Smooth muscle cell (in vitro differentiated cells): ENCODE measurements around the gene PLD3. TPM values are rescaled to one million over a fixed set of nuclear protein-coding genes. Genes with fewer than 3 reads are reported as not detected.

ENCODE experiments used
- DNase-seq: peaks from one replicate; lab custom pipeline; 2025; ENCODE audit not compliant: unreplicated experiment; lab: John Stamatoyannopoulos, UW
- H2AFZ ChIP-seq: fragments of 200-600 bp; sonication (generic); 2 replicates; pipeline ENCODE4 v1.6.0; 2016; ENCODE audit warnings: antibody characterized with exemption, low read depth, mild to moderate bottlenecking
- H3F3A ChIP-seq: fragments of 200-600 bp; sonication (generic); 2 replicates; pipeline ENCODE4 v1.6.0; 2017; ENCODE audit warnings: antibody characterized with exemption, low read depth
- H3K27ac ChIP-seq: fragments of 200-600 bp; sonication (generic); 2 replicates; pipeline ENCODE4 v1.5.1; 2016; ENCODE audit warnings: low read depth, mild to moderate bottlenecking
- H3K27me3 ChIP-seq: fragments of 200-600 bp; sonication (generic); 2 replicates; pipeline ENCODE4 v1.6.1; 2016; ENCODE audit warnings: low read depth, mild to moderate bottlenecking
- H3K36me3 ChIP-seq: fragments of 200-600 bp; sonication (generic); 2 replicates; pipeline ENCODE4 v1.5.1; 2016; ENCODE audit warnings: low read depth
- H3K4me1 ChIP-seq: fragments of 200-600 bp; sonication (generic); 2 replicates; pipeline ENCODE4 v1.5.1; 2016; ENCODE audit warnings: low read depth
- H3K4me2 ChIP-seq: fragments of 200-600 bp; sonication (generic); 2 replicates; pipeline ENCODE4 v1.6.0; 2016; ENCODE audit warnings: mild to moderate bottlenecking
- H3K4me3 ChIP-seq: fragments of 200-600 bp; sonication (generic); 2 replicates; pipeline ENCODE4 v1.5.1; 2016; ENCODE audit warnings: mild to moderate bottlenecking
- H3K79me2 ChIP-seq: fragments of 200-600 bp; sonication (generic); 2 replicates; pipeline ENCODE4 v1.6.0; 2016; ENCODE audit warnings: low read depth, mild to moderate bottlenecking
- H3K9ac ChIP-seq: fragments of 200-600 bp; sonication (generic); 2 replicates; pipeline ENCODE4 v1.6.0; 2016; ENCODE audit warnings: low read depth
- H3K9me3 ChIP-seq: fragments of 200-600 bp; sonication (generic); replicated peaks from 2 replicates; pipeline ENCODE4 v1.5.1; 2016; ENCODE audit warnings: low read depth
- H4K20me1 ChIP-seq: fragments of 200-600 bp; sonication (generic); 2 replicates; pipeline ENCODE4 v1.6.0; 2016; ENCODE audit warnings: low read depth
- WGBS: methylation state at CpG from one replicate; pipeline ENCODE4 v1.1.7; 2016; ENCODE audit warnings: low lambda C conversion rate; 5-methylcytosine and 5-hydroxymethylcytosine counted together
- polyA plus RNA-seq: library from polyadenylated mRNA; unstranded; fragments of >200 nt; fragmentation: Nextera tagmentation; extraction: Ambion mirVana; gene quantifications from 2 replicates; pipeline ENCODE4 v1.2.1, GENCODE V29; 2016
- total RNA-seq: library from RNA; depleted of rRNA; stranded (reverse); fragments of >200 nt; gene quantifications from 2 replicates; pipeline ENCODE4 v1.2.3, GENCODE V29; 2014
- TF ChIP-seq, protein P1 (sequence below): fragments of 200-600 bp; sonication (generic); IDR thresholded peaks from 2 replicates; pipeline ENCODE4 v1.5.1; 2017; ENCODE audit warnings: borderline replicate concordance, mild to moderate bottlenecking, antibody characterized with exemption; ENCODE audit not compliant: insufficient read depth, poor library complexity, severe bottlenecking

Gene PLD3
- total and polyA plus RNA-seq, 2 experiments from 2014 or later = 716 to 1,023 TPM

DNA sequence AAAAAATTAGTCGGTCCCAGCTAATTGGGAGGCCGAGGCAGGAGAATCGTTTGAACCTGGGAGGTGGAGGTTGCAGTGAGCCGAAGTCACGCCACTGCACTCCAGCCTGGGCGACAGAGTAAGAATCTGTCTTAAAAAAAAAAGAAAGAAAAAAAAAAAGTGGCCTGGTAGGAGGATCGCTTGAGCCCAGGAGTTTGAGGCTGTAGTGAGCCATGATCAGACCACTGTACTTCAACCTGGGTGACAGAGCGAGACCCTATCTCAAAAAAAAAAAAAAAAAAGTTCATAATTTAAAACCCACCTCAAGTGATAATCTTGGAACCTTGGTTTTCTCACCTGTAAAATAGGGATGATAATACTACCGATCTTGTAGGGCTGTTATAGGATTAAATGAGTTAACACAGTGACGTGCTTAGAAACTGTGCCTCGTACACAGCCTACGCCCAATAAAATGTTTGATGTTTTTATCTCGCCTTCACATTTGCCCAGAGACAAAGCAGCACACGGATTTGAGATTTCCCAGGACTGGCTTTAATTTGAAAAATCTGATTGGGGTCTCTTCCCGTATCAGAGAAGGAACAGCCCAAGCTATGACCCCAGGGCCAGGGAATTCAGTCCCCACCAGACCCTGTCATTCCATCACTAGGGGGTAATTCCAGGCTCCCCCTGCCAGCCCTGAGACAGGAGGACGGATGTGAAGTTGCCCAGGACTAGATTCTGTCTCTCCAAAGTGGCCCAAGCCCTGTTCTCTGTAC is 73.7 kb downstream of the PLD3 start:
- Histone ChIP-seq H3K9me3 (no peaks in the 10 kb centered on the region), H4K20me1 (peaks cover 29% of the 10 kb centered on the region), H3K4me3 (peak overlapping the region; percentile 63), H3K27me3 (no peaks in the 10 kb centered on the region), H3K79me2 (peaks cover 39% of the 10 kb centered on the region), H3K4me2 (peak overlapping the region; percentile 100), H3K9ac (peak overlapping the region; percentile 73), H2AFZ (no peak overlapping the region), H3F3A (peaks cover 19% of the 10 kb centered on the region), H3K27ac (peak overlapping the region; percentile 97), H3K4me1 (peaks cover 23% of the 10 kb centered on the region), H3K36me3 (no peaks in the 10 kb centered on the region)
- 66% methylated on average over 16 of the region's 16 CpGs for WGBS
- no peak for DNase-seq
- TF ChIP-seq, protein P1, sequence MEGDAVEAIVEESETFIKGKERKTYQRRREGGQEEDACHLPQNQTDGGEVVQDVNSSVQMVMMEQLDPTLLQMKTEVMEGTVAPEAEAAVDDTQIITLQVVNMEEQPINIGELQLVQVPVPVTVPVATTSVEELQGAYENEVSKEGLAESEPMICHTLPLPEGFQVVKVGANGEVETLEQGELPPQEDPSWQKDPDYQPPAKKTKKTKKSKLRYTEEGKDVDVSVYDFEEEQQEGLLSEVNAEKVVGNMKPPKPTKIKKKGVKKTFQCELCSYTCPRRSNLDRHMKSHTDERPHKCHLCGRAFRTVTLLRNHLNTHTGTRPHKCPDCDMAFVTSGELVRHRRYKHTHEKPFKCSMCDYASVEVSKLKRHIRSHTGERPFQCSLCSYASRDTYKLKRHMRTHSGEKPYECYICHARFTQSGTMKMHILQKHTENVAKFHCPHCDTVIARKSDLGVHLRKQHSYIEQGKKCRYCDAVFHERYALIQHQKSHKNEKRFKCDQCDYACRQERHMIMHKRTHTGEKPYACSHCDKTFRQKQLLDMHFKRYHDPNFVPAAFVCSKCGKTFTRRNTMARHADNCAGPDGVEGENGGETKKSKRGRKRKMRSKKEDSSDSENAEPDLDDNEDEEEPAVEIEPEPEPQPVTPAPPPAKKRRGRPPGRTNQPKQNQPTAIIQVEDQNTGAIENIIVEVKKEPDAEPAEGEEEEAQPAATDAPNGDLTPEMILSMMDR = no peak

DNA sequence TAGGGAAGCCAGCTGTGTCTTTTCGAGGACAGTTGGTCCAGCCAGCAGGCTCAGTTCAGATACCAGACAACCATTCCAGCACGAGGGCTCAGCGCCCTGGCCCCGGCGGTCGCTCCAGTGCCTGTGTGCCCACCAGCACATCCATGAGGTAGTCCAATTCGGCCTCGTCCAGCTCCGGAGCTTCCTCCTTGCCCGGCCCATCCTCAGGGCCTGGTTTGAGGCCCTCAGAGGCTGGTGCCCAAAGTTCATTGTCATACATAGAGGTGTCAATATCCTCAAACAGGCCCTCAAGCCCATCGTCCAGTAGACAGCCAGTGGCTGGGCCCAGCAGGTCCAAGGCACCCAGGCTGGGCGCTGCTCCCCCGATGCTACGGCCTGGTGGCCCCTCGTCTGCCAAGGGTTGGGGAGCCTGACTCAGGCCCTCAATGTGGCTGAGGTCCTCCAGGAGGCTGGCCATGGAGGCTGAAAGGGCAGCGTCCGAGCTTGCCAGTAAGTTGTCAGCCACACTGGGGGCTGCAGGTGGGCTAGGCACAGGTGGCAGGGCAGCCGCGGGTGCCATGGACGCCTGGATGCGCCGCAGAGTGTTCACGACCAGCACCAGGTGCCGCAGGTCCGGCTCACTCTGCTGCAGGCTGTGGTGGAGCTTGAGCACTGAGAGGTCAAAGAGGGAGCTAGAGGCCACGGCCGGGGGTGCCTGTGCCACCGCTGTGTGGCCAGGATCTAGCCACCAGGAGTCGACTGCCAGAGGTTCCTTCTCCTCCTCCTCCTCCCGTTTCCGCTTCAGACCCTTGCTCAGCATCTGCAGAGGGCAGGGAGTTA is 74.5 kb downstream of the PLD3 start:
- Histone ChIP-seq H2AFZ (no peak overlapping the region), H3F3A (peaks cover 12% of the 10 kb centered on the region), H3K4me1 (peaks cover 18% of the 10 kb centered on the region), H3K4me3 (peak overlapping the region; percentile 92), H3K4me2 (peak overlapping the region; percentile 100), H3K36me3 (no peaks in the 10 kb centered on the region), H3K79me2 (peaks cover 39% of the 10 kb centered on the region), H3K27ac (peak overlapping the region; percentile 97), H3K27me3 (no peaks in the 10 kb centered on the region), H3K9me3 (no peaks in the 10 kb centered on the region), H3K9ac (peak overlapping the region; percentile 98), H4K20me1 (peaks cover 29% of the 10 kb centered on the region)
- no peak for DNase-seq
- TF ChIP-seq, protein P1 = no peak
- 91% methylated on average over 31 of the region's 31 CpGs for WGBS

DNA sequence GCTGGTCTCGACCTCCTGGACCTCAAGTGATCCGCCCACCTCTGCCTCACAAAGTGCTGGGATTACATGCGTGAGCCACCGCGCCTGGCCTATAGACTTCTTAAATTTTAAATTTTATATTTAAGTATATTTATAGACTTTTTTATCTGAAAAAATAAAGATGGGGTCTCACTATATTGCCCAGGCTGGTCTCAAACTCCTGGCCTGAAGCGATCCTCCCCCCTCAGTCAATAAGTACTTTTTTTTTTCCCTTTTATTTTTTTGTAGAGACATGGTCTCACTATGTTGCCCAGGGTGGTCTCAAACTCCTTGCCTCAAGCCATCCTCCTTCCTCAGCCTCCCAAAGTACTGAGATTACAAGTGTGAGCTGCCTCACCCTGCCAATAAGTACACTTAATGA is 75.4 kb downstream of the PLD3 start:
- no peaks in the 10 kb centered on the region for H3K9me3 ChIP-seq
- TF ChIP-seq, protein P1 = no peak
- 83% methylated on average over 6 of the region's 6 CpGs for WGBS
- peak overlapping the region; percentile 98 for H3K9ac ChIP-seq
- H2AFZ ChIP-seq = no peak overlapping the region
- peaks cover 29% of the 10 kb centered on the region for H4K20me1 ChIP-seq
- H3K27ac ChIP-seq = peak overlapping the region; percentile 97
- H3K4me2 ChIP-seq = peak overlapping the region; percentile 100
- H3K4me1 ChIP-seq = peaks cover 18% of the 10 kb centered on the region
- no peak for DNase-seq
- peaks cover 39% of the 10 kb centered on the region for H3K79me2 ChIP-seq
- peak overlapping the region; percentile 92 for H3K4me3 ChIP-seq
- peaks cover 14% of the 10 kb centered on the region for H3F3A ChIP-seq
- H3K36me3 ChIP-seq = no peaks in the 10 kb centered on the region
- H3K27me3 ChIP-seq = no peaks in the 10 kb centered on the region
